Activated gamma-delta T cell treated with anti-CD3 and anti-CD28 coated beads, Interleukin-2, amount 50 U/mL, for 16 hours (primary cell): ENCODE results near the gene DOCK1.
"Not testable (repeated sequence)": the region's sequence is repeated elsewhere in the genome, so short reads cannot be mapped to it uniquely, and the experiment has no call there.

Source experiments
- DNase-seq: peaks from one replicate; pipeline ENCODE4 v3.0.0-alpha.2; 2020; ENCODE audit warnings: low read depth

The DOCK1 gene

DNA sequence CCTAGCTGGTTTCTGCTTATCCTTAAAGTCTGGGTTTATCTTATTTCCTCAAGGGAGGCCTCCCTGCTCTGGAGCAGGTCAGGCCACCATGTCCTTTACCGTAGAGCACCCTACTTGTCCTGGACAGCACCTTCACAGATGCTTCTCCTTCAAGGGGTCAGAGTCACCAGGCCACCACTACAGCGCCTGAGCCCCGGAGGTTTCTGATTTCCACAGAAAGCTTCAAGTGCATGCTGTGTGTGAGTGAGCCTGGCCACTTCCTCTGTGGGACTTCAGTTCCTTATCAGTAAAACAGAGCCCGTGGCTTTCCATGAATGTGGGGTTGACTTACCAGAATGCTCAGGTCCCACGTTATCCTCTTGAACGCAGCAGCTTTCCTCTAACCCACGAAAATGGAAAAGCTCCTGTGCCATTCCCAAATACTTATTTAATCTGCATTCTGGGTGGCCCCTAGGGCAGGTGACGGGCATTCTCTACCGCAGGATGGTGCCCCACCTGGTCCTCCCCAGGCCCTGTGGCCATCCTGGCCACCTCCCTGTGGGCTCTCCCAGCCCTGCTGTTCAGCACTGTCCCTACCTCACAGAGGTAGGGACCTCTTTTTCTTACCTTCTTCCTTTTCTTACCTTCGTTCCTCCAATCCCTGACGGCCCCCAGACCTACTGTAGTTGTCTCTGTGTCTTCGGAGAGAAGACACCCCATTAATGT is 1.4 kb upstream of the DOCK1 start:
- no peak for DNase-seq

DNA sequence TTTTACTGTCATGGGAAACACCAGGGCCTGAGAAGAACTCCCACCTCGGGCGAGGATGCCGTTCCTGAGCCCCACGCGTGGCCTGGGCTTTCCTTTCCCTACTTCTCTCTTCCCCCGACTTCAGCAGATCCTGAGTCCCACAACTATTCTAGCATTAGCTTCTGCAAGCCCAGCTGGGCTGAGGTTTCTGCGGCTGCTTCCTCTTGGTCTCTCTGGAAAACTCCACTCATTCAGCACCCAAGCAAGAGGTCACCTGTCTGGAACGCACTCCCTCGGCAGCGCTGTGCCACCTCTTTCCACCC is 761 bp upstream of the DOCK1 start:
- no peak for DNase-seq

DNA sequence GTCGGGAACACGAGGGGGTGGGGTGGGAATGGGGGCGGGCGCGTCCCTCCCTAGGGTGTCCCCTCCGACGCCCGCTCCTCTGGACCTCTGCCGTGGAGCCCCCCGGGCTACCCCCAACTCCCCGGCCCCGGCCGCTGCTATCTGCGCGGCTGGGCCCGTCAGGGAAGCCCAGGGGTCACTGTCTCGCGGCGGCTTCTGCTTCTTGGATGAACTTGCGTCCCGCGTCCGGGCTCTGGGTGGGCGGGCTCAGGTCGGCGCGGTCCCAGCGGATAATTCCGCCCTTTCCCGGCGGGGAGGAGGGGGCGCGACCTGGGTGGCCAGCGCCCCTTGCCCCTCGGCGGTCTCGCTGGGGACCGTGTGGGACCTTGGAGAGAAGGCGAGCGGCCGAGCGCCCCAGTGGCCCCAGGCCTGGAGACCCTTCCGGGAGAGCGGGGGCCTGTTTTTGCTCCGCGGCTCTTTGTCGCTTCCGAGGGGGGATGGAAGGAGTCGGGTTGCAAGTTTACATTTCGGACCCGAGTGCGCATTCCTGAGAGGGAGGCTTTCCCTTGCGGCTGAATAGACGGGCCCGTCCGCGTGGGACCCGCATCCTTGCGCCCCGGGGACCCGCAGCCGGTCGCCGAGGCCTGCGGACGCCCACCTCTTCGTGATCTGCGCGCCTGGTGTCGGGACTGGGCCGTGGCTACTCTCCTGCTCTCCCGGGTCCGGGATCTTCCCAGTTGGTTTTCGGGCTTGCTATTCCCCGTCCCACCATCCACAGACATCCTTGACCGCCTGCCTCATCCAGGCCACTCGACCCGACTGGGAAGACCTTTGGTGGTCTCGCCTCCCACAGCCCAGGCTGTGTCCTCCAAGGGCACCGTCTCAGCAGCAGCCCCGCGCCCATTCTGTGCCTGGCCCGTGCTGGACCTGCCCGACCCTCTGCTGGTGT is 812 bp downstream of the DOCK1 start:
- no peak for DNase-seq

DNA sequence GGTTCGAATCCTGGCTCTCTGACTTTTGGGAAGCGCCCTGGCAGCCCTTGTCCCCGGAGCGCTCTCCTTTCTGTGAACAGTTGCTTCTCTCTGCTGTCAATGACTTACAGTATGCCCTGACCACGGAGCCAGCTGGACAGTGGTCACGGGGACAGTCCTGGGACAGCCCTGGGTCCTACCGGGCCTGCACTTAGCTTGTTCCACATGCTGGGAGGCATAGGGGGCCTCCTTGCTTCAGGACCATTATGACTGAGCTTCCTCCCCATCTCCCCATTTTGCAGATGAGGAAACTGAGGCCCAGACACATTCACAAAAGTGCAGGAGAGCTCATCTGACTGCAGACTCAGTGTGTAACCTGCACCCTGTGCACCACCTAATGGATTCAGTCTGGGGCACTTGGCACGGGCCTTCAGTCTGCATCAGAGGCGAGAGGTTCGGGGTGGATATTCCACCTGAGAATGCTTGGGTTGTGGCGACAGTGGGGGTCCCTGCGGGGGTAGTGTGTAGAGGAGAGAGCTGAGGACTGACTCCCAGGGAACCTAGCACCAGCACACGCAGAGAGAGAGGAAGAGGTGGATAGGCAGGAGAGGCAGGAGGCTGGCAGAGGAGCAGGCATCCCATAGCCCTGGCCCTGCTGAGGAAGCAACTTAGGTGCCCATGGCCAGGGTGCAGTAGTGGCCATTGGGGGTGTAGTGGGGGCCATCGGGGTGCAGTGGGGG is 1.6 kb downstream of the DOCK1 start:
- no peak for DNase-seq

GRCh38 chr10:126907423-126907970 is 2.3 kb downstream of the DOCK1 start:
- DNase-seq, result no peak

- no peak for DNase-seq
Measured at GRCh38 chr10:126908225-126908624, 3.0 kb downstream of the DOCK1 start.

DNA sequence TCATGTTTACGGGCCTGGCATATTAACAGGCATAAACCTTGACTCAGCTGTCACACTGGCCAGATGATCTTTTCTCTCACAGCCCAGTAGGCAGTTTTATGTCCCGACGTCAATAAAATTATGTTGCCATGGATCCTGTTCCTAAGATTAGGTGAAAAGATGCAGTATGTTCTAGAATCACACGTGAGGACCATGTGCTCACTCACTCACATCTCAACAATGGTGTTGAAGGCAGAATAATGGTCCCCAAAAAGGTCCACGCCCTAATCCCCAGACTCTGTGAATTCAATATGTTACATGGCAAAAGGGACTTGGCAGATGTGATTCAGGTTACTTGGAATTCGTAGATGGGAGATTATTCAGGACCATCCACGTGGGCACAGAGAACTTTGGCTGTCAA is 3.5 kb downstream of the DOCK1 start:
- no peak for DNase-seq

DNA sequence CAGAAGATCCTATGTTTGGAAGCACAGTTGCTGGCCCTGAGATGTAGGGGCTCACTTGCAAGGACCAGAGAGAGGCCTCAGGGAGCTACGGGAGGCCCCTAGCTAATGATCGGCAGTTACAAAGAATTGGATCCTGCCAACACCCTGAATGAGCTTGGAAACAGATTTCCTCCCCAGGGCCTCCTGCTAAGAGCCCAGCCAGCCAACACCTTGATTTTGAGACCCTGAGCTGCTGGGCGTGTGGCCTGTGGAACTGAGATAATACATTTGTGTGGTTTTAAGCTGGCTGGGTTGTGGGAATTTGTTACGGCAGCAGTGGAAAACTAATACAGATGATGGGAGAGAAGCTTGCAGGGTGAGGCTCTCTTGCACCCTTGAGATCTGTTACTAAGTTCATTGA is 3.9 kb downstream of the DOCK1 start:
- no peak for DNase-seq

- DNase-seq, result no peak
Measured at GRCh38 chr10:126910196-126910595, 5.0 kb downstream of the DOCK1 start.

DNA sequence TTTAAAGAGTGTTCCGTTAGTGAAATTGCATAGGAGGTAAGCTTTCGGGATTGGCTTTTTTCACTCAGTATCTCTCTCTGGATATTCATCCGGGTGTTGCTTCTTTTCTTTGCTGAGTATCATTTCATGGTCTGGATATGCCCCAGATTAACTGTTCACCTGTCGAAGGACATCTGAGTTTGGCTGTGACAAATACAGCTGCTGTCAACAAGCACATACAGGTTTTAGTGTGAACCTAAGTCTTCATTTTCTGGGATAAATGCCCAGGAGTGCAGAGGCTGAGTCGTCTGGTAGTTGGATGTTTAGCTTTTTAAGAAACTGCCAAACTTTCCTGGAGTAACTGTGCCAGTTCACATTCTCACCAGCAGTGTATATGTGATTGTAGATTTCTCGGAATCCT is 5.6 kb downstream of the DOCK1 start:
- DNase-seq, result no peak

DNA sequence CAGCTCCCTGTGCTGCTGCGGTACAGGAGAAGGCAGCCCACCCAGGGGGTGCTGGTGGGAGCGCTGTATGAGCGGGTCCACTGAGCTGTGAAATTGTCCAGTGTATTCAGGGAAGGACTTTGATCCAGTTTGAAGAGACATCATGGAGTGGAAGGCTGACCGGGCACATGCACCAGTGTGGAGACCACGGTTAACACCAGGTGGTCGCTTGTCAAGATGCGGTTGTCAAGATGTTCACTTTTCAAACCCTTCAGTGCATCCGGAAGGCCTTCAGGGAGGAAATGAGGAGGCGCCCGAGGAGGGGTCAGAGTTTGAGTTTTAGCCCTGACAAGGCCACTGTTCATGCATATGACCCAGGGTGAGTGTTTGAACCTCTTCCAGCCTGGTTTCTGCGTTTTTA is 6.1 kb downstream of the DOCK1 start:
- no peak for DNase-seq

DNA sequence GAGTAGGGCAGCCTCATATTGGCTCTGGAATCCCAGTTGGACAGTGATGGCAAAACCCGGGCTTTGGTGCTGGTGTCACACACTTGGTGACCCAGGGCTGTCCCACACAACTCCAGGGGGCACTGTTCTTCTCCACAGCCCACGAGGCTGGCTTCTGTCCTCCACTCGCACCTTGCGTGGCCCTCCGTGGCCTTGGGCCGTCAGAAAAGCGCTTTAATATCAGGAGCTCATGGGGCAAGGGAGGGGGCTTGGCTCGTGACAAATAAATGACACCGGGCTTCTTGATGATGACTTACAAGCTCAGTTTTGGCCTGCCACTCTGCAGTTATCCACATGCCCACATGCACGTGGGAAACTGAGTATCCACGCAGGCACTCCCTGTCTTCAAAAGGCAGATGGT is 8.1 kb downstream of the DOCK1 start:
- no peak for DNase-seq

GRCh38 chr10:126914561-126914960 is 9.3 kb downstream of the DOCK1 start:
- no peak for DNase-seq

GRCh38 chr10:126916952-126917351 is 11.7 kb downstream of the DOCK1 start:
- not testable (repeated sequence) for DNase-seq

DNA sequence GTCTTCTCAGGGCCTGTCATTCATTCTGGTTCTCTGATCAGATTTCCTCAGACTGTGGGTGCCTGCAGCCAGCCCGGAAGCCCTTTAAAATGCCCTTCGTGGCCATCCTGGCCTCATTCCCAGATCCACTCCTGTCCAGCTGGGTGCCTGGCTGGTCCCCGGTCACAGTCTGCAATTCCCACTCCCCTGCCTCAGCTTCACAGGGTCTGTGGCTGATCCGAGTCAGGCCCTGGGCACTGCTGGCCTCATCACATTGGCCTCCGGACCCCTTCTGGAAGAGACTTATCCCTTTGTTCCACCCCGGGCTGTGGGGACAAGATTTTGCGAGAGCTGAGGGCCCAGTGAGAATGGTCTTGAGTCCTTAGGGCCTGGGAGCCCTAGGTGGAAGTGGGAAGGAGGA is 12.1 kb downstream of the DOCK1 start:
- DNase-seq, result no peak

DNA sequence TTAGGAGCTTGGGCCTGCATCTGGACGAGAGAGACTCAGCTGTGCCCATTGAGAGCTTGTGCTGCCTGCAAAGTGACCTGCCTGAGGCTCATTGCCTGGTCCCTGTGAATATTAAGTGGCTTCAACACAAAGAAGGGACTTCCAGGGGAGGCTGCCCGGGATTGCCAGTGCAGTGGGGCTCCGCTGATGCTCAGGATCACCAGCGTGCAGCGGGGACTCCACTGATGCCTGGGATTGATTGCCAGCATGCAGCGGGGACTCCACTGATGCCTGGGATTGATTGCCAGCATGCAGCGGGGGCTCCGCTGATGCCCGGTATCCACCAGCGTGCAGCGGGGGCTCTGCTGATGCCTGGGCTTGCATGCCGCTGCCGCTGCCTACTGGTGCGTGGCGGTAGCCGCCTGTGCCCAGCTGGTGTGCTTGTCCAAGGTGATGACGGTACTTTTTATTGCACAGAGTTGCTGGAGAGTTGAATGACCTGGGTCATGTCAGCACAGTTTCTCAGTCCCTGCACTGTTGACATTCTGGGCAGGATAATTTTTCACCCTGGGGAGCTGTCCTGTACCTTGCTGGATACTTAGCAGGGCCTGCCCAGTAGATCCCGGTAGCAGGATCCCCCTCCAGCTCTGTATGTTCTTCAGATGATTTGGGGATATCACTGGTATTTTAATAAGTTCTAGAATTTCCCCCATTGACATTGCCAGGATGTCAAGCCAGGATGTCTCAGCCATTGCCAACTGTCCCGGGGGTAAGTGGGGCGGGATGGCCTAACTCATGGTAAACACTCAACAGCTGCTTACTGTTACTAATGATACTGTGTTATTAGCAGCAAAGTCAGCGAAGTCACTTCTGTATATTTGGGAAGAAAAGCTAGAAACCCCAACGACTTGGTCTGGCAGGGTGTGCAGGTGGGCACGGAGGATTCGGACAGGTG is 13.0 kb downstream of the DOCK1 start:
- DNase-seq, result no peak

DNA sequence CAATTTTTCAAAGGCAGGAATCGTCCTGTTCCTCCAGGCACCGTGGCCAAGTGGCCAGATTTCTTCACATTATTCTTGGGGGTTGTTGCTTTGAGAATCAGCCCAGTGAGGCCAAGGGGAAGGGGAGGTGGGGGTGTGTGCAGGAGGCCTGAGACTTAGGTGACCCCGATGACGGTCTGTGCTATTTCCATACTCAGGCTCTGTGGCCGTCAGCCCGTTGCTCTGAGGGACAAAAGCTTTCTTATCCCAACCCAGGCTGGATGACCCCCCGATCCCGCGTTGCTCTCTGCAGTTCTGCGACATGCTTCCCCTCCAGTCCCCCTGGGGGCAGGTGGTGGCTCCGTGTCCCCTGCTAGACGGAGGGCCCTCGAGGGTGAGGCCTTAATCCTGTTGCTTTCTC is 14.2 kb downstream of the DOCK1 start:
- no peak for DNase-seq

DNA sequence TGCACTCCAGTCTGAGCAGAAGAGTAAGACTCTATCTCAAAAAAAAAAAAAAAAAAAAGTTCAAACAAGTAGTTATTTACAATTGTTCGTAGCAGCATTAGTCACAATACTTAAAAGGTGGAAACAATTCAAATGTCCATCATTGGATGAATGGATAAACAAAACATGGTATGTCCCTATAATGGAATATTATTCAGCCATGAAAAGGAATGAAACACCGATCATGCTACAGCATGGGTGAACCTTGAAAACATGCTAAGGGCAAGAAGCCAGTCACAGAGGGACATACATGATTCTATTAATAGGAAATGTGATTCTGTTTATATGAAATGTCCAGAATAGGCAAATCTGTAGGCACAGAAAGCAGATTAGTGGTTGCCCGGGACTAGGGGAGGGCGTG is 15.9 kb downstream of the DOCK1 start:
- no peak for DNase-seq

- DNase-seq, result no peak
Measured at GRCh38 chr10:126921974-126922525, 16.8 kb downstream of the DOCK1 start.

DNA sequence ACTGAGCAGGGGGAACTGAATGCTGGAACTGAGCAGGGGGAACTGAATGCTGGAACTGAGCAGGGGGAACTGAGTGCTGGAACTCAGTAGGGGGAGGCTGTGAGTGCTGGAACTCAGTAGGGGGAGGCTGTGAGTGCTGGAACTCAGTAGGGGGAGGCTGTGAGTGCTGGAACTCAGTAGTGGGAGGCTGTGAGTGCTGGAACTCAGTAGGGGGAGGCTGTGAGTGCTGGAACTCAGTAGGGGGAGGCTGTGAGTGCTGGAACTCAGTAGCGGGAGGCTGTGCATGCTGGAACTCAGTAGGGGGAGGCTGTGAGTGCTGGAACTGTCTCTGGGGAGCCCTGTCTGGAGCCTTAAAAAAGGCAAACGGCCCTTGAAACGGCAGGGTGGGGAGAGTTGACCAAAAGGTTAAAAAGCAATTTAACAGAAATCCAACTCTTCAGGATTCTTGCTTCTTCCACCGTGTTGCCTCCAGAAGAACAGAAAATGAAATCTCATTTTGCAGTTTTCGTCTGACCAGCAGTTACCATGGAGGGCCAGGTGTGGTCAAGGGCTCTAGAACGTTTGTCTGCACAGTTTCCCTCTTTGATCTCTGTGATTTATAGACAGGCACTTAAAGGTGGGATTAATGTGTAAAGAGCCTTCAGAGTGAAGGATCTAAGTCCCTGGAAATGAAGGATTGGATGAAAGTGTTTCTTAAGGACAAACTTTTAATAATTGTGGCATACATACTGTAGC is 19.1 kb downstream of the DOCK1 start:
- no peak for DNase-seq

DNA sequence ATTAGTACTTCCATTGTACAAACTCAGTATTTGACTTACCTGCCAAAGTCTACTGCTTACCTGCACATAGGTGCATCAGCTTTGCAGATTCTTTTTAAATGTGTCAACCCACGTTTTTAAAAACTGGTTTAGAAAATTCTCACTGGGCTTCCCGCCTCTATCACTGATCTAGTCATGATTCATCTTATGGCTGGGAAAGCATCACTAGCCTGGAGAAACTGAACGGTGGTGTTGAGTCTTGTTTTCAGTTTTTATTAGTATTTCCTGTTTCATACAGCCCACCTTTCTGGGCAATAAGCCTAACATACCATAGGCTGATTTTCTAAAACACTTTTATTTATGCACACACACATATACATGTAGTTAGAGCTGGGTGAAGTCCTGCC is 19.7 kb downstream of the DOCK1 start:
- DNase-seq, result no peak
